Placental epithelial cell (primary cell): ENCODE results near the gene ALG10. TPM values are rescaled to one million over a fixed set of nuclear protein-coding genes. Genes with fewer than 3 reads are reported as not detected.

Experiments used
- small RNA-seq: library from RNA; depleted of rRNA; stranded (forward); fragments of <200 nt; gene quantifications from one replicate; pipeline ENCODE3, GENCODE V24; 2012
- total RNA-seq: library from RNA; depleted of rRNA; stranded (reverse); fragments of >200 nt; gene quantifications from 2 replicates; pipeline ENCODE4 v1.2.3, GENCODE V29; 2012

Gene ALG10, protein sequence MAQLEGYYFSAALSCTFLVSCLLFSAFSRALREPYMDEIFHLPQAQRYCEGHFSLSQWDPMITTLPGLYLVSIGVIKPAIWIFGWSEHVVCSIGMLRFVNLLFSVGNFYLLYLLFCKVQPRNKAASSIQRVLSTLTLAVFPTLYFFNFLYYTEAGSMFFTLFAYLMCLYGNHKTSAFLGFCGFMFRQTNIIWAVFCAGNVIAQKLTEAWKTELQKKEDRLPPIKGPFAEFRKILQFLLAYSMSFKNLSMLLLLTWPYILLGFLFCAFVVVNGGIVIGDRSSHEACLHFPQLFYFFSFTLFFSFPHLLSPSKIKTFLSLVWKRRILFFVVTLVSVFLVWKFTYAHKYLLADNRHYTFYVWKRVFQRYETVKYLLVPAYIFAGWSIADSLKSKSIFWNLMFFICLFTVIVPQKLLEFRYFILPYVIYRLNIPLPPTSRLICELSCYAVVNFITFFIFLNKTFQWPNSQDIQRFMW
- total RNA-seq: 5.5 and 7.3 TPM in 2 replicates

DNA sequence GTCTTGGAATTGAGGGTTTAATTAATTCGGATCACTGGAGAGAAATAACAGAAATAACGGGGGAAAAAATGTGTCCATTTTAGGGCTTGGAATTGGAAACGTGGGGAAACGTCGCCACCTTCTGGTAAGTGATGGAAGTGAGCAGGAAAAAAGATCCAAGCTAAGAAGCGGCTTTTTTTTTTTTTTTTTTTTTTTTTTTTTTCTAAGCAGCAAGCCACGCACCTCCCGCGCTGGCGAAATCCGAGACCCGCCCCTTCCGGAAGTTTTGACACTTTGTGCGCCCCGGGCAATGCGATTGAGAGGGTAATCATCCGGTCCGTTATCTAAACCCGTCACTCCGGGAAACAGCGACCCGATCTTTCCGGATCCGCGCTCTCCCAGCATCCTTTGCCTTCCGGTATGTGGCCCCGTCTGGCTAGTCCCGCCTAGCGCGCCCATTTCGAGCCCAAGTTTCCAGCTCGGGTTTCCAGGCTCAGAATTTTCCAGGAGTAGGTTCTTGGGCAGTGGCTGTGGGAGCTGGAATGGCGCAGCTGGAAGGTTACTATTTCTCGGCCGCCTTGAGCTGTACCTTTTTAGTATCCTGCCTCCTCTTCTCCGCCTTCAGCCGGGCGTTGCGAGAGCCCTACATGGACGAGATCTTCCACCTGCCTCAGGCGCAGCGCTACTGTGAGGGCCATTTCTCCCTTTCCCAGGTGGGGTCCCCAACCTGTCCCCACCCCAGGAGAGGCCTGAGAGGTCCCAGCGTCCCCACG lies at the start of gene ALG10:
TSS of gene ALG10 (plus strand) at position 418 of the 752 bp plus-strand sequence. CDS start at position 522, 104 bp downstream.

Small RNA genes lying within 50 kb of the gene (small RNA-seq; reads per million reads assigned to genes)
- not detected for gene RF00019
